GM19193 (cell line): ENCODE measurements around the gene CHD9.

Source experiments
- POLR2A ChIP-seq: IDR thresholded peaks from 4 replicates; pipeline ENCODE4 v1.6.1; 2011; ENCODE audit not compliant: insufficient read depth, insufficient read length; ENCODE audit errors: extremely low read depth

The CHD9 gene

DNA sequence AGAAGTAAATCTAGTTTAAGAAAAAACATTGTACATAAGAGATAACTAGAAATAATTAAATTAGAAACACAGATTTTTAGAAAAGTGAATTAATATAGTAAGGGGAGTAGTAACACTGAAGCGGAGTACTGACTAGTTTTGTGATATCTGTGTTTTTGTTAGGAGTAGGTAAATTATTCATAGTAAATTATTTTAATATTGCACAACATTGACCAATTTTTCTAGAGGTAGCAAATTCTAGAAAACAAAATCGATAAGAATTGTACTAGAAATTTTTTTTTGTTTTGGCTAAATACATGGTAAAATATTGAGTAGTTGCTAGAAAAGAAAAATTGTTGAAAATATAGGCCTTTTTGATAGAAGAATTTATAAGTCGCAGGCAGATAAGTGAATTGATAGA lies 156.5 kb downstream of the CHD9 start:
- no peak for TF ChIP-seq POLR2A

DNA sequence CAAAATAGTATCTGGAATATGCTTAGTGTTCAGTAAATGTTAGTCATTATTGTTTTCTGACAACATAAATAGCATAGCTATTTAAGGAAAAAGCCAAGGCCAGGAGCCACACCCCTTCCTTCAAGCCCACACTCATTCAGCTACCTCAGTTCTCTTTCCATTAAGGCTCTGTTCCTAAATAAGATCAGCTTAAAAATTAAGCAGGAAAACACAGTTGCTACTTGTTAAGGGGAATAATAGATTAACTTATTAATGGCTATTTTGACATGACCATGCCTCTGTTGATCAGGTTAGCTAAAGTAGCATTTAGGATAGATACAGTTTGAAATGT lies 158.1 kb downstream of the CHD9 start:
- TF ChIP-seq POLR2A: no peak

DNA sequence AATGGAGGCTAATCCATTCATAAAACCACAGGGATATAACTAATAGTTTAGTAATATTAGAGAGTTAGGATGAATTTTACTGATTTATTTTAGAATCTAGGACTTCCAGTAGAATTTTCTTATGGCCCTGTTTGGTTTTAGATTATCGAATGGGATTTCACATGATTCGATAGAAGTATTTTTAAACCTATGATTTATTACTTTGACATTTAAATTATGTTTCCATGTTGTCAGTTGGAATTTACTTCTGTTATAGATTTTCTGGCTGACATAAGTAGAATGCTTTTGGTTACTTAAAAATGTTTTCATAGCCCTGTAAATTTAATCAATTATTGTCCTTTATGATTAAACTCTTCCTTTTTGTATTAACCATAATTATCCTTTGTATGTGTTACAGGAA lies 158.8 kb downstream of the CHD9 start:
- no peak for TF ChIP-seq POLR2A

DNA sequence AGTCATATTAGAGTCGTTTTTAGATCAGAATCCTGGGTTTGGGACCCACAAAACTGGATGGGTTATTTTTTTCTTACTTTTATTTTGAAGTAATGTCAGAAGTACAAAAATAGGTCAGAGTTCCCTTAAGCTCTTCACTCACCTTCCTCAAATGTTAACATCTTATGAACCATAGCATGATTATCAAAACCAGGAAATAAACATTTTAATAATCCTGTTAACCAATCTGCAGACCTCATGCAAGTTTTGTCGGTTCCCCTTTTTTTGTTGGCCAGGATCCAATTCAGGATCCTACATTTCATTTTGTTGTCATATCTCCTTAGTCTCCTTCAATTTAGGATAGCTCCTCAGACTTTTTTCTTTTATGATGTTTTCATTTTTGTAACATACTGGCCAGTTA lies 162.0 kb downstream of the CHD9 start:
- TF ChIP-seq POLR2A: no peak

DNA sequence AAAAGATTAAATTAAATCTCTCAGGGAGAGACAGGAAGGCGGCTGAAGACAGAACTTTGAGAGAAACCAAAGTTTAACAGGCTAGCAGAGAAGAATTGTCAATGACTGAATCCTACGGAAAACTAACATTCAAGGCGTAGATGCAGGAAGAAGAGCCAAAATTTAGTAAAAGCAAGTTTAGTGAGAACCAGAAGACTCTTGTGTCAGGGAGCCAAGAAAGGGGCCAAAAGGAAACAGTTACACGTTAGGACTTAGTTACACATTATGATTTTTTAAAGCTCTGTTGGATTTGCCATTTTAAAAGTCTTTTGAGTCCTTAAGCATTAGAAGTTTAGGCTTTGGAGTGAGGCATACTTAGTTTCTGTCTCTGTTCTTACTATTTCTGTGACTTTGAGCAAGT lies 164.6 kb downstream of the CHD9 start:
- TF ChIP-seq POLR2A: no peak

DNA sequence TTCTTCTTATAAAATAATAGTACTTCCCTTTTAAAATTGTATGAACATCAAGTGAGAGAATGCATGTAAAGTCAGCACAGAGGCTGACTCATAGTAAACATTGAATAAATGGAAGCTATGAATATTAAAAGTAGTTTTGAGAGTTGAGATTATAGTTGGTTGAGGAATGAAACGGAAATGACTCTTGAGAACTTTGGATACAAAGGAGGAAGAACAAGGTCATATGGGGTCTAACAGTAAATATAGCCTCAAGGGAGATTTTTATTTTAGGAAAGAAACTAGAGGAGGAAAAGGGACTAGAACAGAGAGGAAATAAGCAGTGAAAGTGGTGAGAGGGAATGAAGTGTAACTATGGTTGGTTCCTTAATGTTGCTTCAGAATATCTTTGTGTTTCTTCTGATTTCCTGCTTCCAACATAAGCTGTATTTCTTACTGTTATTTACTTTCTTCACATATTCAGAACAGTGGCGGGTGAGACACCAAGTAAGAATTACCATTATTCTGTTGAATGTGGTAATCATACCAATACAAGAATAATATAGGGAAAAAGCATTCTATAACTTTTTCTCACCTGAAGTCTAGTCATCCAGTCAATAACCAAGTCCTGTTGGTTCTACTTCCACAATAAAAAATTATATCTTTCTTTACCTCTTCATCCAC lies 165.1 kb downstream of the CHD9 start:
- no peak for TF ChIP-seq POLR2A

DNA sequence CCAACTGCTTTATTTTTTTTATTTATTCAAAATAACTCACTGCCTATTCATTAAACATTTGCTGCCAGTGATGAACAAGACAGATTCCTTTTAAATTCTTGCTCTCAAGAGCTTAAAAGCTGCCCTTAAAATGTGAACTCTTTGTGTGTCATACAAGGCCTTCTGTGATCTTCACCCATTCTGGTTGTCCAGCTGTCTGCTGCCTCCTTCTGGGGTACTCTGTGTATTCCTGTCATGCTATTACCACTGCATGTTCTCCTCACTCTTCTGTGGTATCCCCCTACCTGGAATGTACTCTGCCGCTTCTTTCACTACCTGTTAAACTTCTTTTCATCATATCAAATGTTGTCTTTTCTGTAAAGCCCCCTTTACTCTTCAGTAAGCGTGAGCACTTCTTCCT lies 165.8 kb downstream of the CHD9 start:
- no peak for TF ChIP-seq POLR2A

DNA sequence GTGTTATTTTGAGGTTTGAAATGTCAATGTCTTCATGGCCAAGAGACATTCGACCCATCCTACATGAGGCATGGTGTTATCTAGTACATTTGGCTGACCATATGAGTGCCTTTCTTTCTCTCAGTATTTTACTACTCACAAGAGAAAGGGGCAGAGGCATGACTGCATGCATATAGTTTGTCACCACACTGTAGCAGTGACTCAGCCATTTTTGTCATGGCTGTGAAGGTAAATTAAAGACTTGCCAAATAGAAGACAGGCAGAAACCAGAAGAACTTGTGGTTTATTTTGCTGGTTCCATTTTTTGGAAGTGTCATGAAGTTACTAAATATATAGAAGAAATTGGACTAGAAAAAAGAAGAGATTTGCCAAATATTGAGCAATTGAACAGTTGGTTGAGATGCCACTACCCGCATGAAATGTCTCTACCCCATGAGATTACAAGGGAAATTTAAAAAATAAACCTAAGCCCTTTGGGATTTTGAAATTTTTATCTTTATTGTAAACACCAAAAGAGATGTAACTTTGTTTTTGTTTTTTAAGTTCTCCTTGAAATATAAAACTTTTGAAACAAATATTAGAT lies 170.3 kb downstream of the CHD9 start:
- TF ChIP-seq POLR2A: no peak

DNA sequence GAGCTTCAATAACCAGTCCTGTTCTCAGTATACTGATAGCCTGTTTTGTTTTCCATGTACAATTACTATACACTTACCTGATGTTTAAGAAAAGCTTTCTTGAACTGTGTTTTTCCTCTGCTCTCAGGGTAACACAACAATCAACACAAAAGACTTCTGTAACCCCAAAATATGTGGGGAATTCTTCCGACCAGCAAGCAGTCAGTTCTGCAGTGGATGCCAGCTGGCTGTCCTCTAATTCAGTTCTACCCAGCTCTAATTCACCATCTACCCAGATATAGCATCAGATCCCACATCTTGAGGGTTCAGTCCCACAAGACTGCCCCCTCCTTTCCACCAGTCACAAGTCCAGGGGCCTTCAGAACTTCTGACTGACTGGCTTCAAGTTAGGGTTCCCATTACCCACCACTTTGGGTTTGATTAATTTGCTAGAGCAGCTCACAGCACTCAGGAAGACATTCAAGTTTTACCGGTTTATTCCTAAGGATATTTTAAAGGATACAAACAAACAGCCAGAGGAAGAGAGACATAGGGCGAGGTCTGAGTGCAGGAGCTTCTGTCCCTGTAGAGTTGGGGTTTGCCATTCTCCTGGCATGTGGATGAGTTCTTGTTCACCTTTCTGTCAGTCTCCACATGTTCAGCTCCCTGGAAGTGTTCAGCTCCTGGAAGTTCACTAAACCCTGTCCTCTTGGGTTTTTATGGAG lies 178.2 kb downstream of the CHD9 start:
- no peak for TF ChIP-seq POLR2A

DNA sequence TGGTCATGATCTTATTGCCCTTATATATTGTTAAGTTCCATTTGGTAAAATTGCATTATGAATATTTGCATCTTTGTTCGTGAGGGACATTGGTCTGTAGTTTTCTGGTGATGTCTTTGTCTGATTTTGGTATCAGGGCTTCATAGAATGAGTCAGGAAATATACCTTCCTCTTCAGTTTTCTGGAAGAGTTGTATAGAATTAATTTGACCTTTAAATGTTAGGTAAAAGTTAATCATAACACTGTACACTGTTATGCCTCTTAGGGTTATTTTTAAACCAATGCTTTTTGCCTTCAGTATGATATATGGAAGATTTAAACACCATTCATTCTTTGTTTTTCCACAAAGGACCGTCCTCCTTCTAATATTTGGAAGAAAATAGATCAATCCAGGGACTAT lies 180.0 kb downstream of the CHD9 start:
- no peak for TF ChIP-seq POLR2A

DNA sequence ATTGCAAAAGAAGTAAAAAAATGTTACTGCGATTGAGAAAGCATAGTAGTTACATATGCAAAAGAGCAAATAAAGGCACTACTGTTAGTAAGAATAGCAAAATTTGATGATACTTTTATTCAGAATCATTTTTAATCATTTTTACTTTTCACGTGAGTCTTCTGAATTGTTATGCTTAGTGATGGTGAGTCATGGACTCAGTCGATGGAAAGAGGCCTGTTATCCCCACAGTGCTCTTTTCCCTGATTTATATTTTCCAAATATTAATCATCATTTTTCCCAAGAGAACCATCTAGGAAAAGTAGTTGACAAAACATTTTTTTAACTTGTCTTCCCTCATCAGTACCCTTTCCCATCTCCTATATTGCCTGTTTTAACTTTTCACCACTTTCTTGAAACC lies 181.1 kb downstream of the CHD9 start:
- TF ChIP-seq POLR2A: no peak

DNA sequence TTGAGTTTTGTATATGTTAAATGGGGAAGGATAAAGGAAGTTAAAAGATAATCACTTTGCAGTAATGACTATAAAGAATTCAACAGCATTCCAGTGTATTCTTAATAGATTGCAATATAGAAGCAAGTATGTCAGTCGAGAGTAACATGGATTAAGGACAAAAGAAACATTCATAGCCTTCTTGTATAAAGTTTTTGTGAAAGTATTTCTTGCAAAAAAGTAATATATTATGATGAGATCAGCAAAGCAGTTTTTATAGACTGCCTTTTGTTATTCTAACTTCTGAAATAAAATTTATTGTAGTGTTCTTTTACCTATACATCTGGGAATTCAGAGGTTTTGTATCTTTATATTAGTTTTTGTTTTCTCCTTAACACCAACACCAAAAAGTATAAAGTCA lies 194.5 kb downstream of the CHD9 start:
- no peak for TF ChIP-seq POLR2A

DNA sequence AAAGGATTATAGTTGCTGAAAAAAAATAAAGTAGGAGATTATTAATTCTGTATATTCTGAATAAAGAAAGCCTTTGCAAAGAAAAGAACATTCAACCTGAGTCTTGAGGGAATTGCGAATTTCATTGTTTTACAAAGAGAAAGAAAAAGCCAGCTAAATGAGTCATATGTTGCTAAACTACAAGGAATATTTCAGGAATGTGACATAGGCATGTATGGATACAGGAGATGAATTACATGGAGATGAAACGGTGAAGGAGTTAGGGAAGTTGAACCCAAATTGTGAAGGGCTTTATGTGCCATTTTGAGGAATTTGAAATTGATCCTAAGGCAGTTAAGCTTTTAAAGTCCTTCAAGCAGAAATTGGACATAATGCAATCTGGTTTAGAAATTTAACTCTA lies 202.2 kb downstream of the CHD9 start:
- TF ChIP-seq POLR2A: no peak

DNA sequence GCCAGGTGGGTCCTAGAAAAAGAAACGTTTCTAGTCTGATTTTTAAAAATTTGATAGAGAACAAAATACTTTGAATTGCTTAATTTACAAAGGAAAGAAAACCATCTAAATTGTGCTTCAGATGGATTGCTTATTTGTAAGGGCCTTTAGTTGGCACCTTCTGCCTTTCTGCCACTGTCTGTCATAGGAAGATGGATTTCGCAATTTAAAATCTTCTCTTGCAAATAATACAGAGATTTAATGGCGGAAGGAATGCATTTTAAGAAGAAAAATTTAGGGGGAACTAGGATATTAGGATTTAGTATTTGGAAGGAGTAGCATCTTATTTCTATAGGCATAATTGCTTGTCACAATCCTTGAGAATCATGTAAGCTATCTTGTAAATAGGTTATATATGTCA lies 204.0 kb downstream of the CHD9 start:
- no peak for TF ChIP-seq POLR2A

DNA sequence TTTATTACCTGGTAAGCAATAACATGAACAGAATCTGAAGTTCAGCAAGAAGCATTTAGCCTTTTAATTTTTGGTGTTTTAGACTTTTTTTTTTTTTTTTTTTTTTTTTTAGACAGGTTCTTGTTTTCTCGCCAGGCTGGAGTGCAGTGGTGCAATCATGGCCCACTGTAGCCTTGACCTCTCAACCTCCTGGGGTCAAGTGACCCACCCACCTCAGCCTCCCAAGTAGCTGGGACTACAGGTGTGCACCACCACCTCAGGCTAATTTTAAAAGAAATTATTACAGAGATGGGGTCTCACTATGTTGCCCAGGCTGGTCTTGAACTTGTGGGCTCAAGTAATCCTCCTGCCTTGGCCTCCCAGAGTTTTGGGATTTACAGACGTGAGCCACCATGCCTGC lies 206.5 kb downstream of the CHD9 start:
- no peak for TF ChIP-seq POLR2A

DNA sequence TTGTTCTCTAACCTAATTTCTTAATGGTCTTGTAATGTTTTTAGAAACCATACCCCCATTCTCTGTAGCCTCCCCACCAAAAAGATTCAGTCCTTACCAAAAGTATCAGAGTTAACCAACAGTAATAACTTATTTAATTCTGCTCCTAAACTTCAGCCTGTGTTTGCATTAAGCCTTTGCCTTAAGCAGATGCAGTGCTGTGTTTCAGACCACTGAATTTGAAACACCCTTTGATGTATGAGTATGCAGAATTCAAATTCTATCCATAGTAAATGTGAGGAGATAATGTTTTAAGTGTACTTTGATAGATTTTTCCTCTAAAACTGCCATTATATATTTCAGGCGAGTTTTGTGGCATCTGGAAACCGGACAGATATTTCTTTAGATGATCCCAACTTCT lies 207.9 kb downstream of the CHD9 start:
- no peak for TF ChIP-seq POLR2A
